OCI-LY7 (cell line): ENCODE data around the gene SARDH. TPM values are rescaled to one million over a fixed set of nuclear protein-coding genes. Genes with fewer than 3 reads are reported as not detected.

Experiments used
- BruUV-seq: library from RNA; stranded (reverse); fragments of 400-500 nt; replicated peaks from 2 replicates; lab custom pipeline; 2021; lab: Mats Ljungman, UMichigan
- CTCF ChIA-PET: fragments of 300-600 bp; sonication (Branson Sonifier 250); formaldehyde crosslinking; loops from one replicate; lab custom pipeline; 2022; ENCODE audit warnings: antibody characterized with exemption; ENCODE audit not compliant: unreplicated experiment; lab: Charles Lee
- POLR2A ChIA-PET: fragments of 300-600 bp; sonication (Branson Sonifier 250); formaldehyde crosslinking; loops from one replicate; lab custom pipeline; 2022; ENCODE audit warnings: antibody characterized with exemption; lab: Charles Lee
- DNase-seq: peaks from one replicate; pipeline ENCODE4 v3.0.0-alpha.2; 2015; ENCODE audit warnings: low spot score
- H2AFZ ChIP-seq: fragments of 200-600 bp; sonication (generic), shearing (Covaris generic); 2 replicates; pipeline ENCODE4 v1.6.1; 2014; ENCODE audit warnings: mild to moderate bottlenecking, antibody characterized with exemption, low read length, moderate library complexity
- H3K27ac ChIP-seq: fragments of 200-600 bp; sonication (generic); 2 replicates; pipeline ENCODE4 v1.5.1; 2014; ENCODE audit warnings: mixed run types, low read depth, mild to moderate bottlenecking, moderate library complexity, low read length, inconsistent platforms; ENCODE audit not compliant: poor library complexity, severe bottlenecking
- H3K36me3 ChIP-seq: fragments of 200-600 bp; sonication (generic); 2 replicates; pipeline ENCODE4 v1.6.1; 2014; ENCODE audit warnings: mild to moderate bottlenecking, antibody characterized with exemption, low read length, moderate library complexity, mixed read lengths; ENCODE audit not compliant: insufficient read depth
- H3K4me1 ChIP-seq: fragments of 200-600 bp; sonication (generic); 2 replicates; pipeline ENCODE4 v1.5.1; 2014; ENCODE audit warnings: mild to moderate bottlenecking, low read length; ENCODE audit not compliant: insufficient read depth, poor library complexity, severe bottlenecking
- H3K4me2 ChIP-seq: fragments of 200-600 bp; sonication (generic); 2 replicates; pipeline ENCODE4 v1.6.1; 2014; ENCODE audit warnings: mild to moderate bottlenecking, low read length
- H3K4me3 ChIP-seq: fragments of 200-600 bp; sonication (generic); 2 replicates; pipeline ENCODE4 v1.5.1; 2014; ENCODE audit warnings: mild to moderate bottlenecking, low read depth, low read length; ENCODE audit not compliant: poor library complexity, severe bottlenecking
- H3K79me2 ChIP-seq: fragments of 200-600 bp; sonication (generic); 2 replicates; pipeline ENCODE4 v1.6.1; 2016; ENCODE audit warnings: low read depth, mild to moderate bottlenecking, low read length, moderate library complexity, mixed read lengths; ENCODE audit not compliant: insufficient read depth
- H3K9me2 ChIP-seq: fragments of 200-600 bp; sonication (generic); 2 replicates; pipeline ENCODE4 v1.6.1; 2016; ENCODE audit warnings: mild to moderate bottlenecking, low read length, mixed read lengths; ENCODE audit not compliant: insufficient read depth
- H3K9me3 ChIP-seq: fragments of 200-600 bp; sonication (generic); 2 replicates; pipeline ENCODE4 v1.6.1; 2014; ENCODE audit warnings: mild to moderate bottlenecking, mixed run types, low read length, mixed read lengths
- H4K20me1 ChIP-seq: fragments of 200-600 bp; sonication (generic); 2 replicates; pipeline ENCODE4 v1.6.1; 2014; ENCODE audit warnings: mild to moderate bottlenecking, antibody characterized with exemption, low read length, moderate library complexity, mixed read lengths; ENCODE audit not compliant: insufficient read depth
- CTCF ChIP-seq: fragments of 200-600 bp; sonication (generic); conservative IDR thresholded peaks from 2 replicates; pipeline ENCODE4 v1.5.1; 2014; ENCODE audit warnings: mild to moderate bottlenecking, antibody characterized with exemption, low read length, moderate library complexity, mixed read lengths
- EZH2phosphoT487 ChIP-seq: fragments of 200-600 bp; sonication (generic); IDR thresholded peaks from 2 replicates; pipeline ENCODE4 v1.6.1; 2018; ENCODE audit warnings: low read depth, borderline replicate concordance, mild to moderate bottlenecking, mixed run types, antibody characterized with exemption, low read length, moderate library complexity, mixed read lengths
- intact Hi-C: fragments of 100-400 bp; cut with micrococcal nuclease; formaldehyde crosslinking; loops from one replicate; pipeline ENCODE4 v1.10.0; 2022; ENCODE audit not compliant: unreplicated experiment
- total RNA-seq, 2 experiments: library from RNA; depleted of rRNA in 1 of 2; stranded (reverse); fragments of >200 nt in 1 of 2; shearing (Covaris generic) in 1 of 2; gene quantifications; 2 replicates each; pipeline ENCODE4 v1.2.3, GENCODE V29; 2014 to 2022

The SARDH gene
- total RNA-seq, 2 experiments from 2014 or later: 42.8 to 60.8 TPM

- Histone ChIP-seq H3K4me2 (no peak overlapping the region), H3K79me2 (no peaks in the 10 kb centered on the region), H3K9me3 (no peaks in the 10 kb centered on the region), H3K4me3 (no peak overlapping the region), H3K36me3 (no peaks in the 10 kb centered on the region), H4K20me1 (no peaks in the 10 kb centered on the region), H3K9me2 (no peaks in the 10 kb centered on the region), H3K27ac (no peak overlapping the region), H3K4me1 (no peaks in the 10 kb centered on the region), H2AFZ (no peak overlapping the region)
- POLR2A ChIA-PET: interaction anchor here (1.2 kb wide), 1 partner anchor 19 kb away, joined by 3 read pairs; no protein-coding TSS in a partner anchor
- no peak for DNase-seq
- TF ChIP-seq EZH2phosphoT487 (no peak), CTCF (no peak)
- BruUV-seq: no TSS peak
- intact Hi-C loops: no loop called here
- CTCF ChIA-PET: no interaction called here
Observed at GRCh38 chr9:133638711-133639110, 99.4 kb downstream of the SARDH start.

- BruUV-seq: no TSS peak
- Histone ChIP-seq H3K9me2 (no peaks in the 10 kb centered on the region), H3K4me1 (no peaks in the 10 kb centered on the region), H4K20me1 (no peaks in the 10 kb centered on the region), H2AFZ (no peak overlapping the region), H3K36me3 (no peaks in the 10 kb centered on the region), H3K4me3 (no peak overlapping the region), H3K4me2 (no peak overlapping the region), H3K27ac (no peak overlapping the region), H3K9me3 (no peaks in the 10 kb centered on the region), H3K79me2 (no peaks in the 10 kb centered on the region)
- TF ChIP-seq CTCF (no peak), EZH2phosphoT487 (no peak)
- ChIA-PET CTCF (no interaction called here), POLR2A (interaction anchor here (1.2 kb wide), 1 partner anchor 19 kb away, joined by 3 read pairs; no protein-coding TSS in a partner anchor)
- intact Hi-C loops: no loop called here
- no peak for DNase-seq
Observed at GRCh38 chr9:133638076-133638475, 100.1 kb downstream of the SARDH start.

- intact Hi-C loops: no loop called here
- H3K4me1 ChIP-seq: no peaks in the 10 kb centered on the region
- no peak for DNase-seq
- no peaks in the 10 kb centered on the region for H3K36me3 ChIP-seq
- H2AFZ ChIP-seq: no peak overlapping the region
- ChIA-PET POLR2A (no interaction called here), CTCF (no interaction called here)
- no peaks in the 10 kb centered on the region for H3K9me2 ChIP-seq
- H3K4me3 ChIP-seq: no peak overlapping the region
- no TSS peak for BruUV-seq
- H3K27ac ChIP-seq: no peak overlapping the region
- no peak overlapping the region for H3K4me2 ChIP-seq
- no peak for TF ChIP-seq CTCF
- no peak for TF ChIP-seq EZH2phosphoT487
- H4K20me1 ChIP-seq: no peaks in the 10 kb centered on the region
- no peaks in the 10 kb centered on the region for H3K79me2 ChIP-seq
- no peaks in the 10 kb centered on the region for H3K9me3 ChIP-seq
Observed at GRCh38 chr9:133637451-133638055, 100.6 kb downstream of the SARDH start.
